Motor neuron (in vitro differentiated cells): ENCODE results near the gene LGR4. TPM values are rescaled to one million over a fixed set of nuclear protein-coding genes. Genes with fewer than 3 reads are reported as not detected.
A peak's percentile ranks its signal among the peaks of the same experiment; 100 is the strongest.

ENCODE experiments used
- ATAC-seq, 8 experiments: fragments of 200-7000 bp; cut with Tn5 transposase; replicated peaks in 6 of 8; 2 replicates each; pipeline ENCODE4 v1.8.0; 2021; ENCODE audit warnings: mild to moderate bottlenecking in 8 of 8, moderate library complexity in 8 of 8
- H3K27ac ChIP-seq, 2 donors: fragments of 250-450 bp; sonication (Bioruptor Pico); 2 replicates each; pipeline ENCODE4 v1.9.0; 2021; ENCODE audit warnings: antibody characterized with exemption in 2 of 2, mild to moderate bottlenecking in 2 of 2, moderate library complexity in 1 of 2
- H3K4me1 ChIP-seq, 2 donors: fragments of 250-450 bp; sonication (Bioruptor Pico); replicated peaks in 1 of 2; 2 replicates each; pipeline ENCODE4 v1.6.1; 2021; ENCODE audit warnings: antibody characterized with exemption in 2 of 2, mild to moderate bottlenecking in 2 of 2, moderate library complexity in 1 of 2
- H3K4me3 ChIP-seq, 5 donors: fragments of 250-450 bp; sonication (Bioruptor Pico); 2 replicates each; pipeline ENCODE4 v1.9.0; 2021; ENCODE audit warnings: antibody characterized with exemption in 5 of 5, mild to moderate bottlenecking in 5 of 5, moderate library complexity in 4 of 5
- WGBS, 10 experiments: fragments of 450-650 bp; shearing (Covaris generic); methylation state at CpG; one replicate each; pipeline ENCODE4 v1.0.0; 2022; 5-methylcytosine and 5-hydroxymethylcytosine counted together
- in situ Hi-C, 9 experiments: fragments of 400-800 bp; cut with MboI; loops; one replicate each; pipeline ENCODE4 v1.15.0; 2021; ENCODE audit warnings: low sequenced_read_pairs in 9 of 9, low pct_unique_long_range_greater_than_20kb in 2 of 9; ENCODE audit not compliant: unreplicated experiment in 9 of 9
- total RNA-seq, 8 experiments: library from RNA; unstranded; fragments of 300-600 nt; gene quantifications; 2 replicates each; pipeline versions ENCODE4 v1.2.3 to v1.2.4, GENCODE V29; 2022

The LGR4 gene
- total RNA-seq, 8 experiments from 2014 or later: 22.3 to 79.2 (median 36.7) TPM

DNA sequence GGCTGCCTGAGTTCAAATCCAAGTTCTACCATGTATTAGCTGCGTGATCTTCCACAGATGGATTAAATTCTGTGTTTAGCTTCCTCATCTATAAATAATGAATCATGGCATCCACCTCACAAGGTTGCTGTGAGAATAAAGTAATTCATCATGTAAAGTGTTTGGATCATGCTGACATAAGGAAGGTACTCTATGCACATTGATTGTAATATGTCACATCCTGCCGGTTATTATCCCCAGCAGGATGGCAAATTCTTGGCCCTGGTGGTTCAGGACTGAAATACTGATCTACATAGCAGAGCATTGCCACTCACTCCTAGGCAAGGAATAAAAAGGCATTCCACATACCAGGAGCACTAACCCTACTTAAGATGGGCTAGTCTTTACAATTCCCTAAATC lies 40.8 kb downstream of the LGR4 start:
- 70 to 100% (median 100%) methylated on average over 1 to 2 of the region's 2 CpGs; no CpG with 5 or more reads in 3 of the 10 experiments for WGBS, 10 experiments
- H3K27ac ChIP-seq: no peak overlapping the region
- no peak for ATAC-seq
- no peak overlapping the region for H3K4me3 ChIP-seq
- in situ Hi-C loops: no loop called here
- peaks cover 4 to 19% of the 10 kb centered on the region in 2 donors for H3K4me1 ChIP-seq

DNA sequence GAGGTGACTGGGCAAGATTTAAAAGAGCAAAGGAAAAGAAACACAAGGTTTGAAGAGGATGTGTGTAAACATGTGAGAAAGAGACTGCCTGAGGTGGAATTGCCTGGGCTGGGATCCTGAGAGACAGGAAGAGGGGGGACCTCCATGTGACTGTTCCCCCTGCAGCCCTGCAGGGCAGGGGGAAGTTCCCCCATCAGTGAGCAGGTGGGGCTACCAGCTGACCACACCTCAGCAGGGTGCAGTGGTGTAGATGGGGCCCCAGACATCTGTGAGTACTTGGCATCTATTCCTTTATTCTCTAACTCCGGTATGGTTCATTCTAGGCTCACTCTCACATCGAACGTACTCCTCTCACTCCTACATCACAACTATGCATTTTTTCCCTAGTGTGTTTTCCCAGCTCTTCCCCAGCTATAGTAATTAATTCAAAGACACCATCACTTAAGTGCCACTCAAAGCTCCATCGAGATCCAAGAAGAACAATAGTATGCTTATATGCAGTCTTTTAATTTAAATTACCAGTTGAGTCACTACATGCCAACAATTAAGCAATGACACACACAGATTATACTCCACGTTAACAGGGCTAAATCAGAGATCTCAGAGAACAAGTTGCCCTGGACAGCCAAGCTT lies 42.7 kb downstream of the LGR4 start:
- WGBS, 10 experiments: 14 to 100% (median 44%) methylated on average over 1 to 5 of the region's 5 CpGs
- peak; percentile 11 to 73 (median 58) for ATAC-seq
- in situ Hi-C loops: no loop called here
- Histone ChIP-seq H3K27ac (peak overlapping the region in 1 of 2 donors; percentile 36), H3K4me3 (no peak overlapping the region), H3K4me1 (peaks cover 4 to 19% of the 10 kb centered on the region in 2 donors)

DNA sequence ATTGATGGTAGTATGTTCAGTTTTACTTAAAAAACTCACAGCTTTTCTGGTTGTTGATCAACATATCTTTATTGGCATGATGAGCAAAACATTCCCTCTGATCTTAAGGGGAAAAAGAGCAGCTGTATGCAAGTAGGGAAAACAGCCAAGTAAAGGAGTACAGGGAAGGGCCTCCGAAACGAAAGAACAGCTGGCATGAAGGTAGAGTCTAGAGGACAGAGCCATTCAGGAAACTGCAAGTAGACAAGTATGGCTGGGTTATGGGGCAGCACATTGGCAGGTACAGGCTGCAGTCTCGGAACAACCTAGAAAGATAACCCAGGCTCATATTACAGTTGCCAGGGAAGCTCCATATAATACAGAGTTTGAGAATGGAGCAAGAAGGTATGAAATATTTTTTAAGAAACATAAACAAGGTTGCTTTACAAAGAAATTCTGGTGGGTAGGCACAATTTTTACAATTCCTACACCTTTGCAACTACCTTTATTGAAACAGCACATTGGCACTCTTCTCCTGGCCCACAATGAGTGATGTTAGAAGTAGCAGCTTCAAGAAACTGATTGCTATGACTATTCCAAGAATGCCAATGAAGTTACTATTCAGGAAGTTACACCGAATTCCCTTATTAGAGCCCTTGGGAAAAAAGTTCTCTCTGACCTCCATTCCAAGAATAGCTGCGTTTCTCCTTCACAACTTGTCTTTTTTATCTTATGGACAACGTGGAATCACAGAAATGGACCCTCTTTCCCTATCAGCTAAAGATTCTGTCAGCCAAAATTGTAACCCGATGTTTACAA lies 45.2 kb downstream of the LGR4 start:
- Histone ChIP-seq H3K4me3 (no peak overlapping the region), H3K4me1 (peaks cover 13 to 26% of the 10 kb centered on the region in 2 donors), H3K27ac (no peak overlapping the region)
- ATAC-seq: no peak
- in situ Hi-C loops: no loop called here
- WGBS, 10 experiments: 29 to 100% (median 92%) methylated on average over 1 to 7 of the region's 7 CpGs; no CpG with 5 or more reads in 1 of the 10 experiments

DNA sequence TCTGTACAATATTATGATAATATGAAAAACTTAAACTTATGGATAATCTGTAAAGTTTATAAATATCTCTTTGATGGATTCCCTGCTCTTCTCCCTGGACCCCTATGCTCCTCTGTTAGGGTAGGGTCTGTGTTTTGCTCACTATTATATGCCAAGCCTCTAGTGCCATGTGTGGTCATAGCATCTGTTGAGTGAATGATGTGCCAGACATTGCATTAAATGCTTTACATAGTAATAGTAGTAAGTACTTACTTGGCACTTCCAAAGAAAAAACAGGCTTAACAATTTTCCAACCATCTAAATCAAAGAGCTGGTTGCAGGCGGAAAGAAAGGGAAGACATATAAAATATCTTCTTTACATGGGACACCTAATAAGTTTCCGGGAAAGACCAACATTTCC lies 46.8 kb downstream of the LGR4 start:
- peaks cover 18 to 34% of the 10 kb centered on the region in 2 donors for H3K4me1 ChIP-seq
- H3K27ac ChIP-seq: no peak overlapping the region
- ATAC-seq: no peak
- in situ Hi-C loops: no loop called here
- WGBS, 10 experiments: 50 to 100% (median 92%) methylated on average over 1 to 2 of the region's 2 CpGs; no CpG with 5 or more reads in 1 of the 10 experiments
- H3K4me3 ChIP-seq: no peak overlapping the region

DNA sequence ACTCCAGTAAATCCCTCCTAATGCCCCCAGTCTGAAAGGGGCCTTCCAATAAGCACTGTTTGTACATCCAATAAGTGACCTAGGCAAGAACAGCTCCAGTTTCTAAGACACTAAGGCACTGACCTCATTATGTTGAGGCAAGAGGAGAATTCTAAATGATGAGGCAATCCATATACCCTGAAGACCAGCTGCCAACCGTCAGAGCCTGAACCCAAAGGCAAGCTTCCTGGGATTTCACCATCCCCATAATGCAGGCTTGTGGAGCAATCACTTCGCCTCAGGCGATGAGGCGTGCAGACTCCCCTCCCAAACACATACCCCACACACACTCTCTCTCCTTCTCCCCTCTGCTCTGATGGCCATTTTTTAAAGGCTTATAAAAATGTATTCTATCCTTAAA lies 49.5 kb downstream of the LGR4 start:
- Histone ChIP-seq H3K4me1 (peaks cover 20 to 22% of the 10 kb centered on the region in 2 donors), H3K4me3 (no peak overlapping the region), H3K27ac (no peak overlapping the region)
- 58 to 80% (median 66%) methylated on average over 1 to 4 of the region's 4 CpGs; no CpG with 5 or more reads in 7 of the 10 experiments for WGBS, 10 experiments
- peak; percentile 74 to 98 (median 90) for ATAC-seq
- in situ Hi-C loops: no loop called here

DNA sequence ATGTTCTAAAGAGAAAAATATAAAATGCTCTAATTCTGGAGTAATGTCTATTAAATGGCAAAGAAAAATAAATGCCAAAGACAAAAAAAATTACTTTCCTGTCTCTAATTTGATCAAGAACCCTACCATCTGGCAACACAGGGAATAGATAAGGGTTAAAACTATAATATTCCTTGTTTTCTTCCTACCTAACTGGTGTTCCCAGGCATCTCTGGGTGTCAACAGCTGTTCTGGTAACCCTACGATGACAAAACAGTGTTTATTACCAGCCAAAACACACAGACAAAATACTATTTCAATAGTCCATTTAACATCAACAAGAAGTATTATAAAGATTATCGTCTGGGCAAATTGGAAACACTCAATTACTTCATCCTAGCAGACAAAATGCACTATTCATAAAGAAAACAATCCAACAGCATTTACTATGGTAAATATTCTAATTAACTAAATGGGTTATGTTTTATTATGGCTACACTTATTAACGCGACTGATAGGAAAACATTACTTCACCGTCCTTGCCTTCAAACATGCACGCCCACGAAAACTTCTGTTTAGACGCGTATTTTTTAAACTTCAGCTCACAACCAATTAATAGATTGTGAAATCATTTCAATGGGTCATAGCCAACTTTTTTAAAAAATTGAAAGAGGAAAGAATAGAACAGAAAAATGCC lies 50.6 kb downstream of the LGR4 start:
- ATAC-seq: no peak
- H3K27ac ChIP-seq: no peak overlapping the region

DNA sequence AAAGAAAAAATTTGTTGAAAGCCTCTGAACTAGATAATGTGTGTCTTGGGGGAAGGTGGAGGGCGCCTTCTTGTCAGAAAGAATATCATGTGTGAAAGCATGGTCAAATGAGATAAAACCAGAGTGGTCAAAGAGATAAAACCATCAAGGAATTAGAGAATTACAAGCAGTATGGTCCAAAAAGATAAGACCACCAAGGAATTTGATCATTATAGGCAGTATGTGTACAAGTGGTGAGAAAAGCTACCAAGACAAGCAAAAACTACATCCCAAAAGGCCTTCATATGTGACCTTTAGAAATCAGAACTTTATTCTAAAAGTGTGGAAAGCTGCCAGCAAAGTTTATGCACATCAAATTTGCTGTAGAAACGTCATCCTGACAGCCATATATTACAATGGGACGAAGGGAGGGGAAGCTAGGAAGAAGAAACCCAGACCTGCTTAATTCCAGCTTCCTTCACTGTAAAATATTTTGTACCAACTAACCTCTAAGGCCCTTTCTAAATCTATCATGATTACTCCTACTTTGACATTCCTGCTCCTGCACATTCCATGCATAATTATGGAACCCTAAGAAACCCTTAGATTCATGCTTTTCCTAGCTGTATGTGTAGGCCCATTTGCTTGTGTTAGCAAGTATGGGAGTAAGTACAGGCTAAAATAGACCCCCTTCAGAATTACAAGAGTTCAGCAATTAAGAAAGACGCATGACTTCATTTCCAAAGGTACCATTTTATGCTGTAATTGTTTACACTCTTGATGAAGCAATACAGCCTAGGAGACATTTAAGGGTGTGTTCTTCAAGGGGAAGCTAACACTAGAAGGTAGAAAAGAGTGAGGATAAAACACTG lies 51.6 kb downstream of the LGR4 start:
- Histone ChIP-seq H3K4me3 (no peak overlapping the region), H3K27ac (no peak overlapping the region), H3K4me1 (peaks cover 20 to 28% of the 10 kb centered on the region in 2 donors)
- peak in 2 of 8 experiments; percentile 15 to 42 for ATAC-seq
- 31 to 100% (median 73%) methylated on average over 1 to 4 of the region's 4 CpGs for WGBS, 10 experiments
- in situ Hi-C loops: no loop called here

More for the DNA sequence above, 50.6 kb downstream of the LGR4 start:
- Histone ChIP-seq H3K4me1 (peaks cover 20 to 22% of the 10 kb centered on the region in 2 donors), H3K4me3 (no peak overlapping the region)
- in situ Hi-C loops: no loop called here
- WGBS, 10 experiments: 21 to 95% (median 83%) methylated on average over 1 to 9 of the region's 9 CpGs

DNA sequence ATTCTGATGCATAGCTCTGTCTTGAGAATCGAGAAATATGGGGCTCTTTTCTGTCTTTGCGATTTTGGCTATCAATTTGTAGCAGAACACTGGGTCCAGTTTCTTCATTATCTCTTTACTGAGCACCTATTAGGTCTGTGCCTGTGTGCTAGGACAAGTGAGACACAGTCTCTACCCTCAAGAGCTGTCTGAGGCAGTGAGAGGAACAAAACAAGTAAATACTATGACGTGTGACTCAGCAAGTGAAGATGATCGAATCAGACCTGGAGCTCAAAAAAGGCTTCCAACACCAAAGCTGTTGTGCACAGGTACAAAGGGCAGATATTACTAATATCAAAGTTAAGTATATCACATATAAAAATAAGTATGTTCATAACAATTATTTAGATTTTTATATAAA lies 52.4 kb downstream of the LGR4 start:
- Histone ChIP-seq H3K4me1 (peaks cover 20 to 32% of the 10 kb centered on the region in 2 donors), H3K27ac (no peak overlapping the region), H3K4me3 (no peak overlapping the region)
- in situ Hi-C loops: no loop called here
- 63 to 100% (median 99%) methylated on average over 1 to 4 of the region's 4 CpGs; no CpG with 5 or more reads in 2 of the 10 experiments for WGBS, 10 experiments
- no peak for ATAC-seq

DNA sequence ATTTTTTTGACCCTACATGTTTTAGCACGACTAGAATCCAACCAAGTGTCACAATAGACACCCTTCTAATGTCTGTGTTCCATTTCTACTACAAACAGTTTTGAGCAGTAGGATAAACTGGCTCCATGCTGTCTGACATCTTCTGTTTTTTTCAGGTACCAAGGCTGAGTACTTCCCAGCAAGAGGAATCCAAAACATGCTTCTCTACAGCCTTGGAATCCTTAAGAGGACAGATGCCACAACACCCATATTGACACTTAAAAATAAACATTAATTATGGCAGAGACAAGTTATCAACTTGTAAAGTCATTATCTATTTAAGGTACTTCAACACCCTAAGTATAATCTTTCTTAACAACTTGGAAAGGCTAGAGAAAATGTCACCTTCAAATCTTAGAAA lies 54.2 kb downstream of the LGR4 start:
- WGBS, 10 experiments: 63 to 100% (median 84%) methylated on average over 1 of the region's 1 CpG; no CpG with 5 or more reads in 4 of the 10 experiments
- no peak for ATAC-seq
- no peak overlapping the region for H3K27ac ChIP-seq
- peaks cover 25 to 49% of the 10 kb centered on the region in 2 donors for H3K4me1 ChIP-seq
- no peak overlapping the region for H3K4me3 ChIP-seq
- in situ Hi-C loops: no loop called here

DNA sequence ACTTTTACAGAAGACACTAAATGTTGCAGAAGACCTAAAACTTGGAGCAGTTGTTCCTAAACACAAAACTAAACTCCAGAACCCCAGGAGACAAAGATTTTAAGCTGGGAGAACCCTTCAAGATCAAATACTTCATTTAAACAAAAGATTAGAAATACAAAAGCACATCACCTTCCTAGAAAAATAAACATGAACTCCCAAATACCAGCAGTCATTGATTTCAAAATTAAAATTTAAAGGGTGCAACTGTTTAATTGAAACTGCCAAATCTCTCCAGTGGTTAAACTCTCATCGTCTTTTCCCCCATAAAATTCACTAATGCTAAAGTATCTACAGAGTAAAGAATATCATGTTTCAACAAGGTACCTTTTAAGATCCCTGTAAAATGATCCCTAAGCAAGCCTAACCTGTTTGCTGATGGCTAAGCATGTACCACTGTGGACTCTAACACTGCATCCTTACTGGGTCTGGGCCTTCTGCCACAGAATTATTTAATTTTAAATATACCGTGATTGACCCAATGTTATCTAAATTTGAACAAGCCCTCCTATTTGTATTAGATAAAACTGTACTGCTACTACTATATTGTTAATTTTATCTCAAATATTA lies 55.9 kb downstream of the LGR4 start:
- in situ Hi-C loops: no loop called here
- no peak overlapping the region for H3K27ac ChIP-seq
- ATAC-seq: no peak
- peaks cover 15 to 37% of the 10 kb centered on the region in 2 donors for H3K4me1 ChIP-seq
- H3K4me3 ChIP-seq: no peak overlapping the region
- 58 to 100% (median 95%) methylated on average over 1 to 2 of the region's 2 CpGs; no CpG with 5 or more reads in 2 of the 10 experiments for WGBS, 10 experiments

DNA sequence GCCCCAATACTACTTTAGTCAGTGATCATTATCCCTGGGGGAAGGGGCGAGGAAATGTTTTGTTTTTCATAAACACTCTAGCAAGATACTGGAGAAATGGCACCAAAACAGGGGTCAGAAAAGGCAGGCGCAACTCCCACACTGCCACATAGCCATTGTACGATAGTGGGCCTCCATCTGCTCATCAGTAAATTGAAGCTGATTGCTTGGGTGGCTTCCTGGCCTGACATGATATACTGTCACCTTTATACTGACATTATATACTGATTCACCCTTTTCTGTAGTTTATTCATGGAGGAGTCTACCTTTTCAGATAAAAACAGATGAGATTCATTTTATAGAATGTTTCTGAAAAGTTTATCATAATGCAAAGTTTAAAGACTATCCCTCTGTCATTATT lies 57.9 kb downstream of the LGR4 start:
- no peak overlapping the region for H3K27ac ChIP-seq
- WGBS, 10 experiments: 50 to 100% (median 69%) methylated on average over 1 to 3 of the region's 3 CpGs; no CpG with 5 or more reads in 1 of the 10 experiments
- H3K4me1 ChIP-seq: peaks cover 5 to 28% of the 10 kb centered on the region in 2 donors
- no peak overlapping the region for H3K4me3 ChIP-seq
- ATAC-seq: peak in 5 of 8 experiments; percentile 24 to 68 (median 54)
- in situ Hi-C loops: no loop called here

DNA sequence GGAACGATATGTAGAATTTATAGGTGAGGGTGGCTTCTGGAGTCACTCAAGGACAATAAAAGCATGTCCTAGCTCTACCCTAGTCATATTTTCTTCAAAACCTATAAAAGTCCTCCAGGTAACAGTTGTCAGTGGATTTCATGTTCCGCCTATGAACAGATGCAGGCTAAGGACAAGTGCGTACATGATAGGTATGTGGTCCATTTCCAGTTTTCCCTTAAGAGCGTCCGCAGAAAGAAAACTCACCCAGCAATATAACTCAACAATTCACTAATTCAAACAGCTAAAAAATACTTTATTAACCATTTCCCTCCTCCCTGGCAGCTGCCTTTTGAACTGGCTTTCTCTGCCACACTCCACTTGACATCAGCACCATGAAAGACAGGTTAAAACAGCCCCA lies 59.4 kb downstream of the LGR4 start:
- H3K4me1 ChIP-seq: peaks cover 5 to 28% of the 10 kb centered on the region in 2 donors
- no peak for ATAC-seq
- H3K4me3 ChIP-seq: no peak overlapping the region
- in situ Hi-C loops: no loop called here
- H3K27ac ChIP-seq: no peak overlapping the region
- WGBS, 10 experiments: 86 to 100% (median 99%) methylated on average over 2 to 5 of the region's 5 CpGs; no CpG with 5 or more reads in 2 of the 10 experiments
